Smooth muscle cell (in vitro differentiated cells): ENCODE measurements around the gene AXDND1. TPM values are rescaled to one million over a fixed set of nuclear protein-coding genes. Genes with fewer than 3 reads are reported as not detected.

Source experiments
- DNase-seq: peaks from one replicate; lab custom pipeline; 2025; ENCODE audit not compliant: unreplicated experiment; lab: John Stamatoyannopoulos, UW
- H2AFZ ChIP-seq: fragments of 200-600 bp; sonication (generic); 2 replicates; pipeline ENCODE4 v1.6.0; 2016; ENCODE audit warnings: antibody characterized with exemption, low read depth, mild to moderate bottlenecking
- H3F3A ChIP-seq: fragments of 200-600 bp; sonication (generic); 2 replicates; pipeline ENCODE4 v1.6.0; 2017; ENCODE audit warnings: antibody characterized with exemption, low read depth
- H3K27ac ChIP-seq: fragments of 200-600 bp; sonication (generic); 2 replicates; pipeline ENCODE4 v1.5.1; 2016; ENCODE audit warnings: low read depth, mild to moderate bottlenecking
- H3K27me3 ChIP-seq: fragments of 200-600 bp; sonication (generic); 2 replicates; pipeline ENCODE4 v1.6.1; 2016; ENCODE audit warnings: low read depth, mild to moderate bottlenecking
- H3K36me3 ChIP-seq: fragments of 200-600 bp; sonication (generic); 2 replicates; pipeline ENCODE4 v1.5.1; 2016; ENCODE audit warnings: low read depth
- H3K4me1 ChIP-seq: fragments of 200-600 bp; sonication (generic); 2 replicates; pipeline ENCODE4 v1.5.1; 2016; ENCODE audit warnings: low read depth
- H3K4me2 ChIP-seq: fragments of 200-600 bp; sonication (generic); 2 replicates; pipeline ENCODE4 v1.6.0; 2016; ENCODE audit warnings: mild to moderate bottlenecking
- H3K4me3 ChIP-seq: fragments of 200-600 bp; sonication (generic); 2 replicates; pipeline ENCODE4 v1.5.1; 2016; ENCODE audit warnings: mild to moderate bottlenecking
- H3K79me2 ChIP-seq: fragments of 200-600 bp; sonication (generic); 2 replicates; pipeline ENCODE4 v1.6.0; 2016; ENCODE audit warnings: low read depth, mild to moderate bottlenecking
- H3K9ac ChIP-seq: fragments of 200-600 bp; sonication (generic); 2 replicates; pipeline ENCODE4 v1.6.0; 2016; ENCODE audit warnings: low read depth
- H3K9me3 ChIP-seq: fragments of 200-600 bp; sonication (generic); replicated peaks from 2 replicates; pipeline ENCODE4 v1.5.1; 2016; ENCODE audit warnings: low read depth
- H4K20me1 ChIP-seq: fragments of 200-600 bp; sonication (generic); 2 replicates; pipeline ENCODE4 v1.6.0; 2016; ENCODE audit warnings: low read depth
- CTCF ChIP-seq: fragments of 200-600 bp; sonication (generic); IDR thresholded peaks from 2 replicates; pipeline ENCODE4 v1.5.1; 2017; ENCODE audit warnings: borderline replicate concordance, mild to moderate bottlenecking, antibody characterized with exemption; ENCODE audit not compliant: insufficient read depth, poor library complexity, severe bottlenecking
- WGBS: methylation state at CpG from one replicate; pipeline ENCODE4 v1.1.7; 2016; ENCODE audit warnings: low lambda C conversion rate; 5-methylcytosine and 5-hydroxymethylcytosine counted together
- polyA plus RNA-seq: library from polyadenylated mRNA; unstranded; fragments of >200 nt; fragmentation: Nextera tagmentation; extraction: Ambion mirVana; gene quantifications from 2 replicates; pipeline ENCODE4 v1.2.1, GENCODE V29; 2016
- total RNA-seq: library from RNA; depleted of rRNA; stranded (reverse); fragments of >200 nt; gene quantifications from 2 replicates; pipeline ENCODE4 v1.2.3, GENCODE V29; 2014

AXDND1 gene
- total and polyA plus RNA-seq, 2 experiments from 2014 or later, result 0.41 TPM; not detected in 1

- Histone ChIP-seq H3K27me3 (no peaks in the 10 kb centered on the region), H3K9ac (no peak overlapping the region), H3K4me3 (no peak overlapping the region), H4K20me1 (no peaks in the 10 kb centered on the region), H3K4me2 (no peak overlapping the region), H2AFZ (no peak overlapping the region), H3K79me2 (no peaks in the 10 kb centered on the region), H3K27ac (no peak overlapping the region), H3K9me3 (no peaks in the 10 kb centered on the region), H3K36me3 (no peaks in the 10 kb centered on the region), H3F3A (no peaks in the 10 kb centered on the region), H3K4me1 (no peaks in the 10 kb centered on the region)
- 63% methylated on average over 2 of the region's 2 CpGs for WGBS
- DNase-seq, result no peak
- no peak for TF ChIP-seq CTCF
Measured at GRCh38 chr1:179547021-179547535, 181.3 kb downstream of the AXDND1 start.

- no peak overlapping the region for H3K27ac ChIP-seq
- H3K27me3 ChIP-seq, result no peaks in the 10 kb centered on the region
- no peaks in the 10 kb centered on the region for H3K9me3 ChIP-seq
- DNase-seq, result no peak
- H3K9ac ChIP-seq, result no peak overlapping the region
- no peak overlapping the region for H2AFZ ChIP-seq
- WGBS, result 65% methylated on average over 3 of the region's 3 CpGs
- no peaks in the 10 kb centered on the region for H3F3A ChIP-seq
- no peaks in the 10 kb centered on the region for H3K79me2 ChIP-seq
- H3K4me3 ChIP-seq, result no peak overlapping the region
- H4K20me1 ChIP-seq, result no peaks in the 10 kb centered on the region
- no peaks in the 10 kb centered on the region for H3K36me3 ChIP-seq
- no peaks in the 10 kb centered on the region for H3K4me1 ChIP-seq
- no peak for TF ChIP-seq CTCF
- no peak overlapping the region for H3K4me2 ChIP-seq
Measured at GRCh38 chr1:179548666-179549367, 183.0 kb downstream of the AXDND1 start.

GRCh38 chr1:179549368-179549700 lies 183.6 kb downstream of the AXDND1 start:
- Histone ChIP-seq H3F3A (no peaks in the 10 kb centered on the region), H3K79me2 (no peaks in the 10 kb centered on the region), H3K36me3 (no peaks in the 10 kb centered on the region), H3K4me2 (no peak overlapping the region), H3K4me1 (no peaks in the 10 kb centered on the region), H3K9ac (no peak overlapping the region), H2AFZ (no peak overlapping the region), H4K20me1 (no peaks in the 10 kb centered on the region), H3K27ac (no peak overlapping the region), H3K9me3 (no peaks in the 10 kb centered on the region), H3K4me3 (no peak overlapping the region), H3K27me3 (no peaks in the 10 kb centered on the region)
- TF ChIP-seq CTCF, result no peak
- no peak for DNase-seq
- WGBS, result 96% methylated on average over 2 of the region's 2 CpGs
